Measurements from ENCODE around the gene STX18.

Gene STX18

GRCh38 chr4:4374388-4375098, 167.3 kb downstream of the STX18 start:
- Histone ChIP-seq H3K9me3 (no peaks in the 10 kb centered on the region), H3K36me3 (no peaks in the 10 kb centered on the region), H3K4me1 (ENCODE audit: control insufficient read depth in 1 of 2, insufficient read depth in 1 of 2, low read depth in 1 of 2, low read length in 1 of 2) (no peaks in the 10 kb centered on the region), H3K27ac (no peak overlapping the region), H3K4me3 (ENCODE audit: low read depth in 1 of 2, low read length in 1 of 2) (no peak overlapping the region), H3K27me3 (peaks cover 18% of the 10 kb centered on the region)
- TF ChIP-seq CTCF (IDR thresholded peaks at IDR 0.05): no peak

Data from neutrophil (primary cell).